ENCODE measurements around the gene CGREF1.

The CGREF1 gene

DNA sequence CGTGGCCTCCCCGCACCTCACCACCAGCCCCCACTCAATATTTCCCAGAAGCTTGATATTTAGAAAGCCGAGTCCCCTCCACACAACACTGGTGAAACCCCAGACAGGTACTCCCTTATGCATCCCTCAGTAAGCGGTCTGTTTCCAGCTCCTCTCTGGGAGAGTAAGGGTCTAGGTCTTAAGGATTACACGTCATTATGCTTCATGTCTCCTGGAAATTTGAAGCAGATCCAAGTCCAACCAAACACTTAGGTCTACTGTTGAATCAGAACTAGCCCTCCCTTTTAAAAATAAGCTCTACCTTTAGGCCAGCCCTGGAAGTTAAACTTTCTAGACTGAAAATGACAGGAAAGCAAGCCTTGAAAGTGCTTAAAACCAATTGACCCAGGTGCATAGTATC is 46.0 kb downstream of the CGREF1 start:
- no peak for DNase-seq (ENCODE audit: low spot score)
- no peaks in the 10 kb centered on the region for H3K9me3 Mint-ChIP-seq
- H3K36me3 Mint-ChIP-seq (ENCODE audit: low read depth): peaks cover 30% of the 10 kb centered on the region
- H3K4me1 Mint-ChIP-seq (ENCODE audit: low read depth): peaks cover 70% of the 10 kb centered on the region
- peaks cover 2% of the 10 kb centered on the region for H3K27me3 Mint-ChIP-seq (ENCODE audit: low read depth)
- H3K27ac Mint-ChIP-seq: peak overlapping the region; percentile 81
- H3K4me3 Mint-ChIP-seq: peak overlapping the region; percentile 90

DNA sequence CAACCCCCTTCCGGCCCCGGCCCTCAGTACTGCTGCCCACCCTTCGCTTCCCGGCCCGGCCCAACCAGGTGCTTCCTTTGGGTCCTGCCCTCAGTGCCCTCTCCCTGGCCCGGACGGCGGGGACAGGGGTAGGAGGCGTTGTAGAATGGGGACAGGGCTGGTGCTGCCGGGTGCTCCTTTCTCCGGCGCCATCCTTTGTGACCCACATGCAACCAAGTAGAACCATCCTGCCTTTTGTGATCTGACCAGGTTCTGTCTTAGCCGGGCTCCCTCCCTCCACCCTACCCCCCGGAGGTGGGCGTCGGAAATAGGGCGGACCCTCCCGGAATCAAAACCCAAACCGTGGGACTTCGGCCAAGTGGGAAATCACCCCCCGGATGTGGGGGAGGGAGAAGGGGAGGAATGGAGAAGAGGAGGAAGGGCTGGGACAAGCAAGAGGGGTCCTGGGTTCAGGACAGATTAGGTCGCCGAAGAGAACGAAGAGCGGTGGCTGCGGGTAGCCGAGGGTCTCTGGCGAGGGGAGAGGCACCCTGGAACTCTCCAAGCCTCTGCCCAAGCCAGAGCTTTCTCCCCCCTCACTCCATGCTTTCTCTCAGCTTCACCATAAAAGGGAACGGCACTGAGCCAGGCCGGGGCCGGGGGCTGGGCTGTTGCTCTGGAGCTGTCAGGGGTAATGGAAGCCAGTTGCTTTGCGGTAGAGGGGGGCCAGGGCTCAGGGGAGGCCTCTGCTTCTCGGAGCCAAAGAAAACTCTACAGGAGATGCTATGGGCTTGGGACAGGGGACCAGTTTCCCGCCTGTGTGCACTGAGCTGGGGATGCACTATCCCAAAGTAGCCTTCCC is 46.7 kb downstream of the CGREF1 start:
- peaks cover 34% of the 10 kb centered on the region for H3K36me3 Mint-ChIP-seq (ENCODE audit: low read depth)
- peak overlapping the region; percentile 90 for H3K4me3 Mint-ChIP-seq
- H3K4me1 Mint-ChIP-seq (ENCODE audit: low read depth): peaks cover 70% of the 10 kb centered on the region
- peak overlapping the region; percentile 81 for H3K27ac Mint-ChIP-seq
- no peaks in the 10 kb centered on the region for H3K9me3 Mint-ChIP-seq
- peak; percentile 49 for DNase-seq (ENCODE audit: low spot score)
- H3K27me3 Mint-ChIP-seq (ENCODE audit: low read depth): peaks cover 2% of the 10 kb centered on the region

DNA sequence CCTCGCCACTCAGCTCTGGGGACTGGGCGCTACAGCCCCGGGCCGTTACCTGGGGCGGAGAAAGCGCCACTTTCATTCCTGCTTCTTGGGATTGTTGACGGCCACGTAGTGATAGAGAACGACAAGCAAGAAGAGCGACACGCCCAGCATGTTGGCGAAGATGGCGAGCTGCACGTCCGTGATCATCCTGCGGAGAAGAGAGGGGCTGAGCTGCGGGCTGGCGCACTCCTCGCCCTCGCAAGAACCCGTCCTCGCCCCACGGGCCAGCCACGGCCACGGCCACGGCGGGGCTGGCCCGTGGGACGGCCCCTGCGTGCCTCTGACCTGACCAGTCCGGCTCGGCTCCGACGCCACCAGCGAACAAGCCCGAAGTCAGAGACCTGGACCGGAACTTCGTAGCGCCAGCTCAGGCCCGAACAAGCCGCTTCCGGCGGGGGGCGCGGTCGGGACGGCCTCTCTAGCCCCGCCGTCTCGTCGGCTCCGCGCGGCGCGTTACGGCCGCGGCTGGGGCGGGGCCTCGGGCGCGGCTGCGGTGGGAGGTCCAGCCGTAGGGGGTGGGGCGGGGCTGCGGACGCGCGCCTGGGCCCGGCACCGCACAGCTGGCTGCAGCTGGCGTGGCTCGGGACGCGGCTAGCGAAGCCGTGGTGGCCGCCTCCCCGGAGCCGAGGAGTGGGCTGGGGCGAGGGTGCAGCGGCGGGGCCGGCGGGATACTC is 47.5 kb downstream of the CGREF1 start, which contains the start of gene OST4:
Gene OST4, minus strand, starts transcription at position 378 of the 713 bp plus-strand sequence.
- peaks cover 64% of the 10 kb centered on the region for H3K4me1 Mint-ChIP-seq (ENCODE audit: low read depth)
- peak within 1 kb of the TSS; percentile 94 for H3K27ac Mint-ChIP-seq
- peaks cover 34% of the 10 kb centered on the region for H3K36me3 Mint-ChIP-seq (ENCODE audit: low read depth)
- H3K4me3 Mint-ChIP-seq: peak within 1 kb of the TSS; percentile 98
- no peaks in the 10 kb centered on the region for H3K9me3 Mint-ChIP-seq
- peak; percentile 94 for DNase-seq (ENCODE audit: low spot score)
- H3K27me3 Mint-ChIP-seq (ENCODE audit: low read depth): peaks cover 2% of the 10 kb centered on the region

DNA sequence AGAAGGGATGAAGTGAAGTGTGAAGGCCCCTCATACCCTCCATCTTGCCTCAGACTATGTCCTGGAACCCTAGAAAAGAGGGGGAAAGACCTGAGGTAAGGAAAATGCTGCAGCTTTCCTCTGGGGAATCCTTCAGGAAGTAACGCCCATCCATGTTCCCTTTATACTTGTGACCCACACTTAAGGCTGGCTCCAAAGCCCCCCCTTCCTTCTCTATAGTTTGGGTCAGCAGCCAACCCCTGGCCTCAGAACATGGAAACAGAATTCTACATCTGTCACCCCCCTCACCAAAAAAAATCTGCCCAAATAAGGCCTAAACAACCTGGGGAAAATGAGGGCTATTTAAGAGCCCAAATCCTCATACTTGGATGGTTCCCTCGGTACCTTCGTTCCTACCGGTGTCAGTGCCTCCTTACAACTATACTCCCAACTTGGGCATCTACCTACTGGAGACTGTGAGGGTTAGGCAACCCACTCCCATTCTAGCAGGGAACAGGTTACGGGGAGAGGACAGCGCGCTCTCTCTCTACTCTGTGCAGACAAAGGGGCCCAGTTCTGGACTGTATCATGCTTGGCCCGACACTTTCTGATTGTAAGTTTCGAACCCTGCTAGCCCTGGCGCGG is 48.2 kb downstream of the CGREF1 start:
- peaks cover 58% of the 10 kb centered on the region for H3K4me1 Mint-ChIP-seq (ENCODE audit: low read depth)
- peaks cover 38% of the 10 kb centered on the region for H3K36me3 Mint-ChIP-seq (ENCODE audit: low read depth)
- no peaks in the 10 kb centered on the region for H3K9me3 Mint-ChIP-seq
- H3K27ac Mint-ChIP-seq: peak overlapping the region; percentile 94
- DNase-seq (ENCODE audit: low spot score): no peak
- peak overlapping the region; percentile 98 for H3K4me3 Mint-ChIP-seq
- no peaks in the 10 kb centered on the region for H3K27me3 Mint-ChIP-seq (ENCODE audit: low read depth)

DNA sequence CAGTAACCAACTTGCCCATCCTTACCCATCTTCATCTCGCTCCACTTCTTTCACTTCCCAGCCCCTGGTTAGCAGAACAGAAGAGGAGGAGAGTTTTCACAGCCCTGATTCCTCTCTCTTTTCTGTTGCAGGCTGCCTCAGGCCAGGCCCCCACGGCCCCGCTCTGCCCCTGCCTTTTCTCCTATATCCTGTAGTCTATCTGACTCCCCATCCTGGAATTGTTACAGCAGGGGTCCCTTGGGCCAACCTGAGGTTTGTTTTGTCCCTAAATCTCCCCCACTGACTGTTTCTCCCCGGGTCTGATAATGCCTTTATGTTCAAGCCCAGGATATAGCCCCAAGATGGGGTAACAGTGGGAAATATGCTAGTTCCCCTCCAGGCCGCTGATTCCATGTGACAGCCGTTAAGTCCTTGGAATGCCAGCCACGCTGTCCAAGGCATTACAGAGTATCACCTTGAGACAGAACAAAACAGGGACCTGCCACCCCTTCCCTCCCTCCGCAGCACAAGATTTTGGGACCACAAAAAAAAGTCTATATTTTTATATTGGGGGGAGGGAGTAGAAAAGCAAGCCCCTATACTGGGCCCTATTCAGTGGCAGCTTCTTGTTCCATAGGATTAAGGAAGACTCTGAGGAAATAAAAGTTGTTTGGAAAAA is 48.8 kb downstream of the CGREF1 start:
- Mint-ChIP-seq H3K9me3 (no peaks in the 10 kb centered on the region), H3K4me3 (peak overlapping the region; percentile 98), H3K36me3 (ENCODE audit: low read depth) (peaks cover 44% of the 10 kb centered on the region), H3K27me3 (ENCODE audit: low read depth) (no peaks in the 10 kb centered on the region), H3K4me1 (ENCODE audit: low read depth) (peaks cover 55% of the 10 kb centered on the region), H3K27ac (peak overlapping the region; percentile 94)
- DNase-seq (ENCODE audit: low spot score): no peak

DNA sequence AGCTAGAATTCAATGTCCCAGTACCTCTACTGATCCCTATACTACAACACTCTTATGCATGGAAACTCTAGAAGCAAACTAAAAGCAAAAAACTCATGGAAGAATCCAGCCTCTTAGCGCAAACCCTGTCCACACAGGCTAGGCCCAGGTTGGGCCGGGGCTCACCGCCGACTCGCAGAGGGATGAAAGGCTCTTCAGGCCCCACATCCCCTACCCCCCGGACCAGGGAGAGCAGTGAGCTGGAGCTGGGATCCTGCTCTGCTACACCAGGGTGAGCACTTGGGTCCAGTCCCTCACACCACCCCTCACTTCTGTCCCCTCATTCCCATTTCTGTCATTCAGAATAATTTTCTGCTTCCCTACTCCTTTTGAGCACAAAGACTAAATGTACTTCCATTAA is 49.5 kb downstream of the CGREF1 start:
- DNase-seq (ENCODE audit: low spot score): no peak
- Mint-ChIP-seq H3K4me1 (ENCODE audit: low read depth) (peaks cover 50% of the 10 kb centered on the region), H3K27me3 (ENCODE audit: low read depth) (no peaks in the 10 kb centered on the region), H3K4me3 (peak overlapping the region; percentile 98), H3K36me3 (ENCODE audit: low read depth) (peaks cover 44% of the 10 kb centered on the region), H3K27ac (peak overlapping the region; percentile 28), H3K9me3 (no peaks in the 10 kb centered on the region)

DNA sequence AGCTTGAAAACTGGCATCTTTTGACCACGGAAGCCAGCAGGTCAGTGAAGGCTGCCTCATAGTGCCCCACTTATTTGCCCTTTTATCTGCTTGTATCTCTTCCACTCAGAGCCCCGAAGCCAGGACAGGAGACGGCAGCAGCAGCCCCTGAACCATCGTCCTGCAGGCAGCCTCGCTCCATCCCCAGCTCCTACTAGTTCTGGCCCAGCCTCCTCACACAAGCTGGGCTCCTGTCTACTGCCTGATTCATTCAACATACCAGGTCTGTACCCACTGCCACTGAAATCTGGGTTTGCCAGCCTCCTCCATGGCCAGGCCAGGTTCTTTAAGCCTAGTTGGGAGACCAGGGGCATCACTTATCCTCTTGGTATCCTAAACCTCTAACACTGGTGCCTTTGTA is 51.5 kb downstream of the CGREF1 start:
- Mint-ChIP-seq H3K9me3 (no peaks in the 10 kb centered on the region), H3K27ac (peak overlapping the region; percentile 41), H3K4me1 (ENCODE audit: low read depth) (peaks cover 37% of the 10 kb centered on the region), H3K4me3 (no peak overlapping the region), H3K36me3 (ENCODE audit: low read depth) (peaks cover 54% of the 10 kb centered on the region), H3K27me3 (ENCODE audit: low read depth) (no peaks in the 10 kb centered on the region)
- no peak for DNase-seq (ENCODE audit: low spot score)

DNA sequence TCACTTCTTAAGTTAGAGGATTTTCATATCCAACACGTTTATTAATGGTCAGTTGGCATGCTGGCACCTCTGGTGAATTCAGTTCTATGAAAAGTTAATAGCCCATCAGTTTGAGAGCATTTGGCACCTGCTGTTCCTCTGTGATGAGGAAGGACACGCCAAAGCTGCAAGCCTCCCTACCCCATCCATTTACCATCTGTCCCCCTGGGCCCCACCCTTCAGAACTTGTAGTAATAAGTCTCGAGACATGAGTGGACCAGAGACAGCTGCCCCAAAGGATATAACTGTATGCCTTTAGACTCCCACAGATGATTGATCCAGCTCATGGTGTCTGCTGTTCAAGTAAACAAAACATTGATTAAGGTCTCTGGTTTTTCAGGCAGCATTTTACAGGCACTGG is 53.8 kb downstream of the CGREF1 start:
- Mint-ChIP-seq H3K27ac (no peak overlapping the region), H3K9me3 (no peaks in the 10 kb centered on the region), H3K36me3 (ENCODE audit: low read depth) (peaks cover 46% of the 10 kb centered on the region), H3K4me3 (no peak overlapping the region), H3K4me1 (ENCODE audit: low read depth) (peaks cover 26% of the 10 kb centered on the region), H3K27me3 (ENCODE audit: low read depth) (no peaks in the 10 kb centered on the region)
- no peak for DNase-seq (ENCODE audit: low spot score)

DNA sequence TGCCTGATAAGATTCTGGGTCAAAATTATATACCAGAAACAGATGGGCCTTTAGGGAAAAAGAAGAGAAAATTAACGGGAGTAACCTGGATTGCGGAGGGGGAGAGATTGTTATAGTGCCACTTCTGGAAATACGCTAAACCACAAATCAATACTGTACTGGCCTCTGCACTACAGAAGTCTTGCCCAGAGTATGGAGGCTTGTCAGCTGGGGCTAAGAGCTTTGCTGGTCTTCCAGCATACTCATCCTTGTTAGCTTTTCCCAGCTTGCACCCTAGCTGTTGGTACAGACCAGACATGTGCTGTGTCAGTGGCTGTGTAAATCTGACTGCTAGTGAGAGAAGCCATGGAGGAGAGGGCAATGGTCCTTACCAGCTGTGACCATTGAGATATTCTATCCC is 58.6 kb downstream of the CGREF1 start:
- Mint-ChIP-seq H3K4me1 (ENCODE audit: low read depth) (no peaks in the 10 kb centered on the region), H3K27ac (no peak overlapping the region), H3K36me3 (ENCODE audit: low read depth) (peaks cover 28% of the 10 kb centered on the region), H3K9me3 (no peaks in the 10 kb centered on the region), H3K4me3 (no peak overlapping the region), H3K27me3 (ENCODE audit: low read depth) (no peaks in the 10 kb centered on the region)
- no peak for DNase-seq (ENCODE audit: low spot score)

DNA sequence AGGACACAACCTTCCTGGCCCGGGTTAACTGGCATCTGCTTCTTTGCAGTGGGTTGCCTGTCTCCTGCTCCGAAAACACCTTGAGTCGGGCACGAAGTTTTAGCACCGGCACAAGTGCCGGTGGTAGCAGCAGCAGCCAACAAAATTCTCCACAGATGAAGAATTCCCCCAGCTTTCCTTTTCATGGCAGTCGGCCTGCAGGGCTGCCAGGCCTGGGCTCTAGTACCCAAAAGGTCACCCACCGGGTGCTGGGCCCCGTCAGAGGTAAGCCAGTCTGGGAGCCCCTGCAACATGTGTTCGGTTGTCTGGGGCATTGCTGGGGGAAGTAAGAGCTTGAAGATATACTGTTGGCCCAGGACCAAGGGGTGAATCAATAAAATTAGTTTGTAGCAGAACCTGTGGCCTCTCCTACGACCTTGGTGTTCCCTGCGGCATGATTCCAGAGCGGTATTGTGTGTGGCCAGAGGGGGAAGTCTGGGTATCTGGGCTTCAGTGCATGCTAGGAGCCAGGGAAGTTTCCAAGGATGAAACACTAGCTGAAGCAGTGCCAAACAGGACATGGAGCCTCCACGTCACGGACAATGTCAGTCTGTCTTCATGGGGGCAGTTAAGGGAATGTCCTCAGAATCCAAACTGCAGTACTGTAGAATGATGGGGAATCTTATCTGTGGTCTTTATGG is 59.6 kb downstream of the CGREF1 start:
- DNase-seq (ENCODE audit: low spot score): no peak
- H3K27me3 Mint-ChIP-seq (ENCODE audit: low read depth): no peaks in the 10 kb centered on the region
- H3K4me3 Mint-ChIP-seq: no peak overlapping the region
- peaks cover 2% of the 10 kb centered on the region for H3K4me1 Mint-ChIP-seq (ENCODE audit: low read depth)
- no peak overlapping the region for H3K27ac Mint-ChIP-seq
- peaks cover 33% of the 10 kb centered on the region for H3K36me3 Mint-ChIP-seq (ENCODE audit: low read depth)
- no peaks in the 10 kb centered on the region for H3K9me3 Mint-ChIP-seq

DNA sequence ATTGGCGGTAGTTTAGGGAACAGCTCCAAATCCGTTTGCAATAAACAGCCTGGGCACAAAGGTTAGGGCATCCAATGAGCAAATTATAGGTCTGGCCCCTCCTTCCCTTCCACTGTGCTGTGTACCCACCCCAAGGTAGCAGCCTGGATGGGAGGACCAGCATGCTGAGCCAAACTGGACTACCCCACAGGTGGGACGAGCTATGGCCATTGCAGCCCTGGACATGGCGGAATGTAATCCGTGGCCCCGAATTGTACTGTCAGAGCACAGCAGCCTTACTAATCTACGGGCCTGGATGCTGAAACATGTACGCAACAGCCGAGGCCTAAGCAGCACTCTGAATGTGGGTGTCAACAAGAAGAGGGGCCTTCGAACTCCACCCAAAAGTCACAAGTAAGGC is 60.7 kb downstream of the CGREF1 start:
- H3K9me3 Mint-ChIP-seq: no peaks in the 10 kb centered on the region

DNA sequence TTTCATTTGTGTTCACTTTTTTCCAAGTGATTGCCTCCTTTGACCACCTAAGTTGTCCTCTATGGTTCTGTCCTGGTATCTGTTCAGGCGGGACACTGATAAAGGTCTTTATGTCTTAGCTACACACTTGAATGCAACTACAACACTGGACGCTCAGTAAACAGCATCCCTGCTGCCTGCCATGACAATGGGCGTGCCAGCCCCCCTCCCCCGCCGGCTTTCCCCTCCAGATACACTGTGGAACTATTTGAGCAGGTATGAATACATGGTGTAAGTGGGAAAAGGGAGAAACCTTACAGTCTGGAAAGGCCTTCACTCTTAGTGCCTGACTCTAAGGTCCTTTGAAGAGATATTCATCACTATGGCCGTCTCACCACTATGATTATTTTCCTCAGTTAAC is 61.7 kb downstream of the CGREF1 start:
- H3K27me3 Mint-ChIP-seq (ENCODE audit: low read depth): no peaks in the 10 kb centered on the region
- no peak for DNase-seq (ENCODE audit: low spot score)
- no peak overlapping the region for H3K27ac Mint-ChIP-seq
- H3K9me3 Mint-ChIP-seq: no peaks in the 10 kb centered on the region
- no peak overlapping the region for H3K4me3 Mint-ChIP-seq
- peaks cover 10% of the 10 kb centered on the region for H3K4me1 Mint-ChIP-seq (ENCODE audit: low read depth)
- peaks cover 26% of the 10 kb centered on the region for H3K36me3 Mint-ChIP-seq (ENCODE audit: low read depth)

More for the DNA sequence above, 60.7 kb downstream of the CGREF1 start:
- Mint-ChIP-seq H3K4me3 (no peak overlapping the region), H3K27ac (no peak overlapping the region), H3K36me3 (ENCODE audit: low read depth) (peaks cover 32% of the 10 kb centered on the region), H3K4me1 (ENCODE audit: low read depth) (peaks cover 4% of the 10 kb centered on the region), H3K27me3 (ENCODE audit: low read depth) (no peaks in the 10 kb centered on the region)
- no peak for DNase-seq (ENCODE audit: low spot score)

DNA sequence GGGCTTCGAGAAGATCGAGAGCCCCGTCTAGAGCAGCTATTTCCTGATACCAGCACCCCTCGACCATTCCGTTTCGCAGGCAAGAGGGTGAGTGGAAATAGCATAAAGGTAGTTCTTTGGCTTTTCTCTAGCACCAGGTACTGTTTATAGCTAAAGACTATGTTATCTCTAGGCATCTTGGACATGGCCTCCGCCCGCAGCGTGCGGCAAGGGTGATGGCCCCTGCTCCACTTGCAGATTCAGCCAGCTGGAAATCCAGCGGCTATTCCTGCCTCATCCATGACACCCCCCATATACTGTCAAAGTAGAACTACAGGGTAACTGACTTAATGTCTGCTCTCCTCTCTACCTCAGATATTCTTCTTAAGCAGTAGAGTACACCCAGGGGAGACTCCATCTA is 64.2 kb downstream of the CGREF1 start:
- DNase-seq (ENCODE audit: low spot score): no peak
- Mint-ChIP-seq H3K4me3 (no peak overlapping the region), H3K36me3 (ENCODE audit: low read depth) (peaks cover 32% of the 10 kb centered on the region), H3K27me3 (ENCODE audit: low read depth) (peaks cover 7% of the 10 kb centered on the region), H3K9me3 (no peaks in the 10 kb centered on the region), H3K4me1 (ENCODE audit: low read depth) (peaks cover 20% of the 10 kb centered on the region), H3K27ac (no peak overlapping the region)

All from T-helper 2 cell treated with Interferon-gamma antibody and Interleukin-4, amounts not matched to agents 5 μg/mL and 100 μg/mL, for 36 hours (primary cell).